ENCODE data around the gene ENOX1. TPM values are rescaled to one million over a fixed set of nuclear protein-coding genes. Genes with fewer than 3 reads are reported as not detected.

The ENOX1 gene
- total and polyA plus RNA-seq, 9 donors, result 10.1 to 17.5 (median 12.2) TPM

GRCh38 chr13:43260999-43261398, 525.8 kb downstream of the ENOX1 start:
- Histone ChIP-seq H3K36me3 (ENCODE audit: control insufficient read depth, insufficient read depth, low read length) (peaks cover 3% of the 10 kb centered on the region), H3K4me3 (ENCODE audit: low read length) (no peak overlapping the region), H3K4me1 (ENCODE audit: control insufficient read depth, insufficient read depth, low read length) (no peaks in the 10 kb centered on the region), H3K9me3 (replicated peaks; ENCODE audit: control insufficient read depth, low read depth, low read length) (no peaks in the 10 kb centered on the region), H3K27ac (ENCODE audit: low read length) (no peak overlapping the region), H3K27me3 (ENCODE audit: control insufficient read depth, insufficient read depth, low read length) (no peaks in the 10 kb centered on the region)
- DNase-seq, result no peak
- WGBS (ENCODE audit: insufficient coverage), result 85% methylated on average over 2 of the region's 5 CpGs

- H3K27me3 ChIP-seq (ENCODE audit: control insufficient read depth, insufficient read depth, low read length), result no peaks in the 10 kb centered on the region
- no CpG with 5 or more reads among the region's 1 CpG for WGBS (ENCODE audit: insufficient coverage)
- no peak overlapping the region for H3K27ac ChIP-seq (ENCODE audit: low read length)
- DNase-seq, result no peak
- no peaks in the 10 kb centered on the region for H3K9me3 ChIP-seq (replicated peaks; ENCODE audit: control insufficient read depth, low read depth, low read length)
- no peaks in the 10 kb centered on the region for H3K4me1 ChIP-seq (ENCODE audit: control insufficient read depth, insufficient read depth, low read length)
- H3K36me3 ChIP-seq (ENCODE audit: control insufficient read depth, insufficient read depth, low read length), result peaks cover 3% of the 10 kb centered on the region
- no peak overlapping the region for H3K4me3 ChIP-seq (ENCODE audit: low read length)
Observed at GRCh38 chr13:43258771-43259170, 528.0 kb downstream of the ENOX1 start.

GRCh38 chr13:43257765-43258164, 529.0 kb downstream of the ENOX1 start:
- DNase-seq, result no peak
- no peak overlapping the region for H3K4me3 ChIP-seq (ENCODE audit: low read length)
- no peak overlapping the region for H3K27ac ChIP-seq (ENCODE audit: low read length)
- H3K36me3 ChIP-seq (ENCODE audit: control insufficient read depth, insufficient read depth, low read length), result peaks cover 3% of the 10 kb centered on the region
- no peaks in the 10 kb centered on the region for H3K4me1 ChIP-seq (ENCODE audit: control insufficient read depth, insufficient read depth, low read length)
- H3K9me3 ChIP-seq (replicated peaks; ENCODE audit: control insufficient read depth, low read depth, low read length), result no peaks in the 10 kb centered on the region
- no peaks in the 10 kb centered on the region for H3K27me3 ChIP-seq (ENCODE audit: control insufficient read depth, insufficient read depth, low read length)

GRCh38 chr13:43251961-43252360, 534.8 kb downstream of the ENOX1 start:
- no peaks in the 10 kb centered on the region for H3K9me3 ChIP-seq (replicated peaks; ENCODE audit: control insufficient read depth, low read depth, low read length)
- H3K27ac ChIP-seq (ENCODE audit: low read length), result no peak overlapping the region
- H3K27me3 ChIP-seq (ENCODE audit: control insufficient read depth, insufficient read depth, low read length), result no peaks in the 10 kb centered on the region
- no peaks in the 10 kb centered on the region for H3K4me1 ChIP-seq (ENCODE audit: control insufficient read depth, insufficient read depth, low read length)
- no peaks in the 10 kb centered on the region for H3K36me3 ChIP-seq (ENCODE audit: control insufficient read depth, insufficient read depth, low read length)
- H3K4me3 ChIP-seq (ENCODE audit: low read length), result no peak overlapping the region
- no peak for DNase-seq
- 55% methylated on average over 5 of the region's 5 CpGs for WGBS (ENCODE audit: insufficient coverage)

GRCh38 chr13:43246382-43246781, 540.4 kb downstream of the ENOX1 start:
- Histone ChIP-seq H3K9me3 (replicated peaks; ENCODE audit: control insufficient read depth, low read depth, low read length) (no peaks in the 10 kb centered on the region), H3K4me1 (ENCODE audit: control insufficient read depth, insufficient read depth, low read length) (no peaks in the 10 kb centered on the region), H3K27ac (ENCODE audit: low read length) (no peak overlapping the region), H3K4me3 (ENCODE audit: low read length) (no peak overlapping the region), H3K36me3 (ENCODE audit: control insufficient read depth, insufficient read depth, low read length) (no peaks in the 10 kb centered on the region), H3K27me3 (ENCODE audit: control insufficient read depth, insufficient read depth, low read length) (no peaks in the 10 kb centered on the region)
- no peak for DNase-seq
- WGBS (ENCODE audit: insufficient coverage), result 64% methylated on average over 3 of the region's 3 CpGs

- no peaks in the 10 kb centered on the region for H3K27me3 ChIP-seq (ENCODE audit: control insufficient read depth, insufficient read depth, low read length)
- no peaks in the 10 kb centered on the region for H3K9me3 ChIP-seq (replicated peaks; ENCODE audit: control insufficient read depth, low read depth, low read length)
- no peak for DNase-seq
- no CpG with 5 or more reads among the region's 8 CpGs for WGBS (ENCODE audit: insufficient coverage)
- H3K4me1 ChIP-seq (ENCODE audit: control insufficient read depth, insufficient read depth, low read length), result no peaks in the 10 kb centered on the region
- H3K4me3 ChIP-seq (ENCODE audit: low read length), result no peak overlapping the region
- H3K27ac ChIP-seq (ENCODE audit: low read length), result no peak overlapping the region
- no peaks in the 10 kb centered on the region for H3K36me3 ChIP-seq (ENCODE audit: control insufficient read depth, insufficient read depth, low read length)
Observed at GRCh38 chr13:43245374-43245964, 541.3 kb downstream of the ENOX1 start.

- DNase-seq, result no peak
- no peaks in the 10 kb centered on the region for H3K9me3 ChIP-seq (replicated peaks; ENCODE audit: control insufficient read depth, low read depth, low read length)
- H3K27me3 ChIP-seq (ENCODE audit: control insufficient read depth, insufficient read depth, low read length), result no peaks in the 10 kb centered on the region
- no peaks in the 10 kb centered on the region for H3K4me1 ChIP-seq (ENCODE audit: control insufficient read depth, insufficient read depth, low read length)
- H3K27ac ChIP-seq (ENCODE audit: low read length), result no peak overlapping the region
- no peak overlapping the region for H3K4me3 ChIP-seq (ENCODE audit: low read length)
- no peaks in the 10 kb centered on the region for H3K36me3 ChIP-seq (ENCODE audit: control insufficient read depth, insufficient read depth, low read length)
- 83% methylated on average over 3 of the region's 5 CpGs for WGBS (ENCODE audit: insufficient coverage)
Observed at GRCh38 chr13:43244481-43244880, 542.3 kb downstream of the ENOX1 start.

GRCh38 chr13:43243711-43244110, 543.1 kb downstream of the ENOX1 start:
- Histone ChIP-seq H3K27ac (ENCODE audit: low read length) (no peak overlapping the region), H3K4me3 (ENCODE audit: low read length) (no peak overlapping the region), H3K36me3 (ENCODE audit: control insufficient read depth, insufficient read depth, low read length) (no peaks in the 10 kb centered on the region), H3K27me3 (ENCODE audit: control insufficient read depth, insufficient read depth, low read length) (no peaks in the 10 kb centered on the region), H3K9me3 (replicated peaks; ENCODE audit: control insufficient read depth, low read depth, low read length) (no peaks in the 10 kb centered on the region), H3K4me1 (ENCODE audit: control insufficient read depth, insufficient read depth, low read length) (no peaks in the 10 kb centered on the region)
- whole genome bisulfite sequencing (ENCODE audit: insufficient coverage), result 78% methylated on average over 1 of the region's 2 CpGs
- no peak for DNase-seq

- Histone ChIP-seq H3K27me3 (ENCODE audit: control insufficient read depth, insufficient read depth, low read length) (no peaks in the 10 kb centered on the region), H3K27ac (ENCODE audit: low read length) (no peak overlapping the region), H3K4me1 (ENCODE audit: control insufficient read depth, insufficient read depth, low read length) (no peaks in the 10 kb centered on the region), H3K36me3 (ENCODE audit: control insufficient read depth, insufficient read depth, low read length) (no peaks in the 10 kb centered on the region), H3K9me3 (replicated peaks; ENCODE audit: control insufficient read depth, low read depth, low read length) (no peaks in the 10 kb centered on the region), H3K4me3 (ENCODE audit: low read length) (no peak overlapping the region)
- no CpG with 5 or more reads among the region's 1 CpG for WGBS (ENCODE audit: insufficient coverage)
- no peak for DNase-seq
Observed at GRCh38 chr13:43242040-43242439, 544.7 kb downstream of the ENOX1 start.

- H3K4me1 ChIP-seq (ENCODE audit: control insufficient read depth, insufficient read depth, low read length), result no peaks in the 10 kb centered on the region
- no peak for DNase-seq
- no peaks in the 10 kb centered on the region for H3K27me3 ChIP-seq (ENCODE audit: control insufficient read depth, insufficient read depth, low read length)
- peaks cover 3% of the 10 kb centered on the region for H3K36me3 ChIP-seq (ENCODE audit: control insufficient read depth, insufficient read depth, low read length)
- no peaks in the 10 kb centered on the region for H3K9me3 ChIP-seq (replicated peaks; ENCODE audit: control insufficient read depth, low read depth, low read length)
- H3K27ac ChIP-seq (ENCODE audit: low read length), result no peak overlapping the region
- no peak overlapping the region for H3K4me3 ChIP-seq (ENCODE audit: low read length)
Observed at GRCh38 chr13:43240278-43240677, 546.5 kb downstream of the ENOX1 start.

GRCh38 chr13:43239275-43239840, 547.4 kb downstream of the ENOX1 start:
- DNase-seq, result no peak
- H3K36me3 ChIP-seq (ENCODE audit: control insufficient read depth, insufficient read depth, low read length), result peaks cover 3% of the 10 kb centered on the region
- H3K4me3 ChIP-seq (ENCODE audit: low read length), result no peak overlapping the region
- H3K9me3 ChIP-seq (replicated peaks; ENCODE audit: control insufficient read depth, low read depth, low read length), result no peaks in the 10 kb centered on the region
- H3K27ac ChIP-seq (ENCODE audit: low read length), result no peak overlapping the region
- H3K4me1 ChIP-seq (ENCODE audit: control insufficient read depth, insufficient read depth, low read length), result no peaks in the 10 kb centered on the region
- no peaks in the 10 kb centered on the region for H3K27me3 ChIP-seq (ENCODE audit: control insufficient read depth, insufficient read depth, low read length)

Measured in muscle of leg (tissue), 11 donors.